DMS53 treated with DMSO at 0.1 percent for 48 hours (cell line): Measurements from ENCODE around the gene IQCE.

Experiments used
- DNase-seq: peaks from one replicate; lab custom pipeline; 2025; ENCODE audit not compliant: unreplicated experiment; lab: John Stamatoyannopoulos, UW

The IQCE gene

DNA sequence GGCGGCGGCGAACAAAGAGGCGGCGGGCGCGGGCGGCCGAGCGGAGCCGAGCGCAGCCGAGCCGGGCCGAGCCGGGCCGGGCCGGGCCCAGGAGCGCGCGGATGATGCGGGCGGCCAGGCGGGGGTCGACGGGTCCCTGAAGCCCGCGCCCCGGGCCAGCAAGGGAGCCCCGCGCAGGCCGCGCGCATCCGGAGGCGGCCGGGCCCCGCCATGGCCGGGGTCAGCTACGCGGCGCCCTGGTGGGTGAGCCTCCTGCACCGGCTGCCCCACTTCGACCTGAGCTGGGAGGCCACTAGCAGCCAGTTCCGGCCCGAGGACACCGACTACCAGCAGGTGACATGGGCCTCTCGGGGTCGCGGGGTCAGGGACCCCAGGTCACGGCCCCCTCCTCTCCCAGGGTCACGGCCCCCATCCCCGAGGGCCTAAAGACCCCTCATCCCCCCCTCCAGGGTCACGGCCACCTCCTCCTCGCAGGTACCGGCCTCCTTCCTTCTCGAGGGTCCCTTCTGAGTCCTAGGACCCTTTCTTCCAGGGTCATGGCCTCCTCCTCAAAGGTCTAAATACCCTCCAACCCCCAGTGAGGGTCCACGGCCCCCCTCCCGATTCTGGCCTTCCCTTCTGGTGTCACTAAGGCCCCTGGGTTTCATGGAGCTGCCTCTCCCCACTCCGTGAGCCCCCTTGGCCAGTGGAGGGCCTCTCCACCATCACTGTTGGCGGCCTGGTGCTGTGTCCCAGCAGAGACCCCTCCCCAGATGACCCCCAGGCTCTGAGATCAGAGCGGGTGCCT, 73.4 kb downstream of the IQCE start, which contains the start of gene TTYH3:
TTYH3 (plus strand) TSS at position 41 of the 787 bp plus-strand sequence; CDS start at position 211, 170 bp downstream.
- no peak for DNase-seq

DNA sequence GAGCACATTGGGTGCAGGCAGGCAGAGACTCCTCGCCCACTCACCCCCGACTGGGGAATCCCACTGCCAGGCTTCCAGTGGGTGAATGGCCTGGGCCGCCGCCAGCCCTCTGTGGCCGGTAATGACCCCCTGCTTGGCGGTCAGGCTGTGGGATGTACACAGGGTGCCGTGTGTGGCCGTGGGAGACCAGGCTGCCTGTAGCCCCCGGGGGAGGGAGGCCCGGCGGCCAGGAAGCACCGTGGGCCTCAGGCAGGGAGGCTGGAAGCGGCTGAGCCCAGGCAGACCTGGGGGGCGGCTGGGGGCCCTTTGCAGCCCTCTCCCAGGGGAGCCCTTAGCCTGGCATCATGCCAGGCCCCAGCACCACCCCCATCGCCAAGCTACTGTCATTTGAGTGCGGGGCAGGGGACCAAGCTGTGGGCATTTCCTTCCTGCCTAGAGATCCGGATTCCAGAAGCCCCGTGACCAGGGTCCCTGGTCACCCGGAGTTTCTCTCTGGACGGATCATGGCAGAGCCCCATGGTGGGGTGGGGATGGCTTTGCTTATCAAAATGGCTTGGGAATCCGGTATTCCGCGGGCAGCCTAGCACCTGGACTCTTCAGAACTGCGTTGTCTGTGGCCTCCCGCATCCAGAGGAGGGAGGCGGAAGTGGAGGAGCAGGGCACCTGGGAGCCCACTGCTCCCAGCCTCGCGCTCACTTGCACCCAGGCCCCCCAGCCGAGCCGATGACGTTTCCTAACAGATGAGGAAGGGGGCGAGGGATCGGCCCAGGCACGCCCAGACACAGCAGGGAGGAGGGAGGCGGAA, 74.2 kb downstream of the IQCE start:
- no peak for DNase-seq

DNA sequence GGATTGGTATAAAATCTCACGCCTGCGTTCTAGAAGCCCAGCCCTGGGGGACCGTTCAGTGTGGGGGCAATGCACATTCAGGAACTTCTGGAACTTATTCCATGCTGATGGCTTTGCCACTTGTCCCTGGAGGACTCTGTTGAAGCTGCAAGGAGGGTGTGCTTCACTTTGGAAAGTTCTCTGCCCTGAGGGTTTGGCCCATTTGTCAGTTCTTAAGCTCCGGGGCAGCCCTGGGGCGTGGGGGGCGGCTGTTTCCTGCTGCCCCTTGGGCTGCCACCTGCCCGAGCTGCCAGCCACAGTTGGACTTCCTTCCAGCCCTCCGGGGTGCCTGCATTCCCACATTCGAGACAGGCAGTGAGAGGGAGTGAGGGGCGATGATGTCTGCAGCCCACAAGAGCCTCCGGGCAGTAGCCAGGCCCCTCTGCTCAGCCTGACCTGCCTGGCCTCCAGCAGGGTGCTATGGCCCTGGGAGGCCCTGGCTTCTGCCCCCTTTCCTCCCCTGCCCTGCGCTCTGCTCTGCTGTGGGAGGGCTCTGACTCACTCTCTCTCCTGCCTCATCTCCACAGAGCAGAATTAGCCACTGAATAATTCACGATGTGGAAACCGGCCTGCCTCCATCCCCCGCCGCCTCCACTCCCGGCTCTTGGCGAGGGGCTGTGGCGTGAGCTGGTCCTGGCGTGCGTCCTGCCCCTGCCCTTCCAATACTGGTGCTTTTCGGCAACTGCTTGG, 74.9 kb downstream of the IQCE start:
- no peak for DNase-seq

DNA sequence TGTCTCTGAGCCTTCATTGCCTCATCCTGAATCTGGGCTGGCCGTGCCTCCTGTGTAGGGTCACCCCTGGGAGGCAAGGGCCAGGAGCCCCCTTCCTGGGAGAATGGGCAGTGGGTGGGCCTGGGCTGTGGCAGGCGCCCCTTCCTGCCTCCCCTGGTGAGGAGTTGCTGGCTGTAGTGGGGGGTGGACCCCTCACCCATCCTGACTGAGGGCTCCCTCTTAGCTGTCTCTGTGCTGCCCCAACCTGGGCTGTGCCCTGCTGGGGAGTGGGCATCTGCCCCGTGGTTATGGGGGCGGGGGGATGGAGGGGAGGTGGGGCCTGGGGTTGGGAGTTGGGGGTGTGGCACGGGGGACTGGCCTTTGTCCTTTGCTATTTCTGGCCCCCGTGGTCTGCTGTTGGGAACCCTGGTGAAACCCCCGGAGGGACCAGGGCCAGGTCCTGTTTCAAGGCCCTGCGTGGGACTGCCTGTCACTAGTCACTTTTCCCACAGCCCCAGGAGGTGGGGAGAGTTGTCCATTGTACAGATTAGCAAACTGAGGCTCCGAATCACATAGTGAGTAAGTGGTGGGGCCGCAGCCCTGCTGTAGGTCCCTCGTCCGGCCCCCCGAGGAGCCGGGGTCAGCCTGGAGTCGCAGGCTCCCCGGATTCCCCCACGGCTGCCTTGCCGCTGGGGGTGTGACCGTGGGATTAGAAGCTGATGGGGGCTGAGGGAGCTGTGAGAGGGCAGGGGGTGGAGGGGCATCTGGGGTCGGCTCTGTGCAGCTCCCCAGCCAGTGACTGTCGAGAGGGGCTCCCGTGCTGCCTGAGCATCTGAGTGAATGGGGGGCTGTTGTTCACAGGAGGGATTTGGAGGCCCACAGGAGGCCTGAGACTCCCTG, 75.7 kb downstream of the IQCE start:
- no peak for DNase-seq

DNA sequence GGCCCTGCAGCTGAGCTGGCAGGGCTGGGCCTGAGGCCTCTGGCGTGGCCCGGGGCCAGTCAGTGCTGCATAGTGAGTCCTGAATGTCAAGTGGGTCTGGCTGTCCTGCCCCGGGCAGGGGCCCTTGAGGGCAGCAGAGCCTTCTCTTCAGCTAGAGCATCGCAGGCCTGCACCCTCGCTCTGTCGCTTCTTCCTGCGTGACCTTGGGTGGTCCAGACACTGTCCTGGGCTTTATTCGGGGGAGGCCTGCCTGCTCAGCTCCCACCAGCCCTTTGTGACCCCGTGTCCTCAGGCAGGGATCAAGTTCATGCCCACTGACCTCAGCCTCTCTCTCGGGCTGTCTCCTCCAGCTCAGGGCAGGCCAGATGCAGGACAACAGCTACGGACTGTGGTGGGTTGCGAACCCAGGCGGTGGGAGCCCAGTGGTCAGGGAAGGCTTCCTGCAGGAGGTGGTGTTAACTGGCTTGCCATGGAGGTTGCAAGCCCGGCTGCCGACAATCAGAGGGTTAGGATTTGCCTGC, 76.4 kb downstream of the IQCE start:
- no peak for DNase-seq

DNA sequence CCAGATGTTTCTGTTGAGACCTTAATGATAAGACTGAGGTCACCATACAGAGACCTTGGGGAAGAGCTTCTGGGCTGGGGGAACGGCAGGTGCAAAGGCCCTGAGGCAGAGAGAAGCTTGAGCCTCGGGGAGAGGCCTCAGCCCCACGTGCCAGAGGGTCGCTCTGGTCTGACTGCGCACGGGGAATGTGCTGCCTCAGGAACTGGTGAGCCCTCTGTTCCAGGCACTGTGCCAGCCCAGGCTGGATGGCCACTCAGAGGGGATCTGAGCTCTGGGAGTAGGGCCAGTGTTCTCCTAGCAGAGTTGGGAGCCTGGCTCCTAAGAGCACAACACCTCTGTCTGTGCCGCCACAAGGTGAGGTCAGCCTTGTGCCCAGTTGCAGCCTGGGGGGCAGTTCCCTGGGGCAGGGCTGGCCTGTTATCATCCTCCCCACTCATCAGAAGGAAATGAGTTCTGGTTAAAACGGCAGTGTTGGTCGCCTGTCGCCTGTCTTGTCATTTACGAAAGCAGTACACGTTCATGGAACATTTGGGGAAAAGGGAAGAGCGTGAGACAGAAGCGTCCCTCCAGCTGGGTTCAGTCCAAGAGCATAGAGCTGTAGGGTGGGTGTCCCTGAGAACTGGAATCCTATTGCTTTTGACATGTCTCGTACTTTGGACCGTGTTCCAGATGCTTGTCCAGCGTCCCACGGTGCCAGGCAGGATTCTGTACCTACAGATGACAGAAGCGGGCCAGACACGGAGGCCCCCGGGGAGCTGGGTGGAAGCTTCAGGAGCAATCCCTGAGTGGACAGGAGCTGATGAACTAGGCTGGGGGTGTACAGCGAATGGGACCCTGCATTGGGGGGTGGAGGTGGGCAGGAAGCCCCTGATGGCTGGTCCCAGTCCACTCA, 77.3 kb downstream of the IQCE start:
- no peak for DNase-seq

DNA sequence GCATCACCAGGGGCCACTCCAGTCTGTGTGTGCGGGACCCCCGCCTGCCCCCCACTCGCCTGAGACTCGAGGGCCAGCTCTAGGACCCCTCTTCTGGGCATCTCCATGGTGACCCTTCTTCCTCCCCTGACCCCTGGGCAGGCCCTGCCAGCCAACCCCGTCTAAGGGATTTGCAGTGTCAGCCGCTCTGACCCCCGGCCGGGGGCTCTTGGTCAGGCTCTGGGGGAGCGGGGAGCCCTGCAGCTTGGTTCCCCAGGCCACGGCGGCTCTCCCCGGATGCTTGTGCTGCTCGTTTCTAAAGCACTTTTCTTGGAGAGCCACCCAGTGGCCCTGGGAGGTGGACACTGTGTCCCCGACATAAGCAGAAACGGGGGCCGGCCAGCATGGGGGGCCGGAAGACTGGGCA, 78.3 kb downstream of the IQCE start:
- no peak for DNase-seq

DNA sequence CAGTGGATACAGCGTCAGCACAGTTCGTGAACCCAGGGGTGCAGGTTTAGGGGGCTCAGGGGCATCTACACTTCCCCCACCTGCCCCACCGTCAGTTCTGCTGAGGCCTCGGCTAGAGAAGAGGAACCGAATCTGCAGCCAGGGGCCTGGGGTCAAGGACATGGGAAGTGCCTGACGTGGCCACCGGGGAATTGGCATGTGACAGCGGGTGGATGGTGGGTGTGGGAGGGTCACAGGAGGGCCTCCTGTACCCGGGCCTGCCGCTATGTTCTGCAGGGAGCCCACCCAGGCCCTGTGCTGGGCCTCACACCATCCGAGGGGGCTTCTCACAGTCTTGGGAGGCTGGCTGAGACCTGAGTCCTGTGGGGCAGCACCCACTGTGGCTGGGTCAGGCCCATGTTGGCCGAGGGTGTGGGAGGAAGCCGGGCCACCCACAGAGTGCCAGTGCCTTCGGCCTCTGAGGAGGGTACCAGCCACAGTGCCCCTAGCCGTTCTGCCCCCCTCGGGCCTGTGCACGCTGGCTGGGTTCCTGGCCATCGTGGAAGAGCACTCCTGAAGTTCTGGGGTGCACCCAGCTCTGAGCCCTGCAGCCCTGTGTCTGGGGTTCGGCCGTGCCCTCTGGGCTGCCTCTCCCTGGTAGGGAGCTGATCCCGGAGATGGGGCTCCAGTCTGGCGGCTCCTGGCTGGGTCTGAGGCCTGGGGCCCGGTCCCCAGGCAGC, 78.9 kb downstream of the IQCE start:
- DNase-seq, result no peak

DNA sequence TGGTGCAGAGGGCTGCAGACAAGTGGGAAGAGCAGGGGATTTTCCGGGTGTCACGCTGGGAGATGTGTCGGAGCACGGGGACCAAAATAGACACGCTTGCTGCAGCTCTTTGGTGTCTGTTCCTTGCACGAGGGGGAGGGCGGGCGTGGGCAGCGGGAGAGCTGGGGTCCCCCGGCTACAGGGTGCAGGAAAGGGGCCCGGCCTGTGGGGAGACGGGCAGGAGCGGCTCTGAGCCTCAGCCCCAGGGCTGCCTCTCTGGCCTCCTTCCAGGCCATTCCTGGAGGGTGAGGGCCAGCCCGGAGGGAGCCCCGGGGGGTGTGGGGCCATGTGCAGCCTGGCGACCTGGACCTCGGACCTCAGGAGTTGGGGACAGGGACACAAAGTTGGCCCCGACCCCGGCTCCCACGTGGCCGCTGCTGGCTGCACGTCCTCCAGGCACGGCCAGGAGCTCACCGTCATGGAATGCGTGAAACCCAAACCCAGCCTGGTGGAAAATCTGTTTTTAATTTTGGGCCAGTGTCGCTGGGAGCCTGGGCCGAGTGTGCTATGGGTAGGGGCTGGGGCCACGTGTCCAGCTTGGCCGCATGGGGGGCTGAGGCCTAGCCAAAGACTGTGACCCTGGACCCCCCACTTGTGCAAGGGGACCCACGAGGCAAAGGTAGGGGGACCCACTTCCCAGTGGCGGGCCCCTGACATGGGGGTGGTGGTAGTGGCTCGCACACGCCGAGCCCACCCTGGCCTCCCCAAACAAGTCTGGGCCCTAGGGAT, 79.6 kb downstream of the IQCE start:
- DNase-seq, result no peak

DNA sequence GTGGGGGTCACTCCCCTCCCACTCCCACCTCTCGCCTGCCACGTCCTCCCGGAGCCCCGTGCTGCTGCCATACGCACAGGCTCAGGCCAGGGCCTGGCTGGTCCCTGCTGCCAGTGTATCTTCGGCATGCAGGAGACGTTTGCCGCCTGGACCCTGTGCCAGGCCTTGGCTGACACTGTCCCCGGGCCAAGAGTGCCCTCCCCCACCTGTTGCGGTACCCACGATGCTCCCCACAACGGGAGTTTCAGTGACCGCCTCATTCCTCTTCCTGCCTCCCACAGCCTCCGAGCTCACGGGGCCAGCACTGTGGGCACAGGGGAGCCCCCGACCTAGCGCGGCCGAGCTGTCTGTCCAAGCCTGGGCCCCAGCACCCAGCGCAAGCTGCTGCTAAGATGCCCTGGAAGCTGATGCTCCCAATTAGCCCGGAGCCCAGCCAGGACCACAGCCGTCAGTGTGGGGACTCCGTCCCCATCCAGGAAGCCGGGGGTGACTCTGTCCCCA, 80.5 kb downstream of the IQCE start:
- DNase-seq, result no peak

DNA sequence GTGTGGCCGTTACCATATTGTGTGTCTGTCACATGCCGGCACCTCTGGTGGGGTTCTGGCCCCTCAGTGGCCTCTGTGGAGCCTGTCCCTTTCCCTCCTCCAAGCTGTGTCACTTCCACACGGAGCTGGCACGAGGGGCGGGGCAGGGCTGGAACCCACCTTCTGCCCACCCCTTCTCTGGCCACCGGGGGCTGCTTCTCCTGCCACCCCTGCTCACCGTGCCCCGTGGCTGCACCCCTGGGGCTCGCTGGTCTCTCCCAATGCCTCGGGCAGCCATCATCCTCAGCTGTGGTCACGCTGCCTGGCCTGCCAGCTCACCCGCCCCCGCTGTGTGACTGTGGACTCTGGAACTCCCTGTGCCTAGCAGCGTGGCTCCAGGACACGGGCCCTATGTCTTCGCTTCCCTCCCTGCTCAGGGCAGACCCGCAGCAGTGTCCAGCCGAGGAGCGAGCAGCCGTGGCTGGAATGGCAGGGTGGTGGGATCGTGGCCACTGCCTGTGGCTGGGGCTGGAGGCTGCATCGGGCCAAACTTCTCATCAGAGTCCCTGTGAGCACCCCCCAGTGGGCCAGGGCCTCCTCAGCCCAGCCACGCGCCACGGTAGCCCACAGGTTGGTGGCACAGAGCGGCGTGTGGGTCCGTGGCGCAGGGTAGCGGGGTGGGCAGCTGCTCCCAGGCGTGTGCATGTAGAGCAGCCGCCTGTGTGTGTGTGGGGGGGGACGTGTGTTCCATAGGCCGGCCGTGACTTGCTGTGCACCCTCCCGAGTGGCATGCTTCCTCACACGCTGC, 81.1 kb downstream of the IQCE start:
- no peak for DNase-seq

DNA sequence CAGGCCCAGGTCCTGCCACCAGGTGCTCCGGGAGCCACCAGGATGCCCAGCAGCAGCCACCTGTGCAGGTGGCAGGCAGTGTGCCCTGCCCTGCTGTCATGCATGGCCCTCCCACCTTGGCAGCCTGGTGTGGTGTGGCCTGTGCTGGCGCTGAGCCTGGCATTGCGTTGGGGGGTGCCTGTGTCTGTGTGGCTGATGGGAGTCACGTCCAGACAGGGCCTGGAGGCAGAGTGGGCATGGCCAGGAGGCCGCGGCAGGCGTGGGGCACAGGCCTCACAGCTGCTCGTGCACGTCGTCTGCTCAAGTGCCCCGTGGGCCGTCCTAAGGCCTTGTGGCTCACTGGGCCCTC, 81.7 kb downstream of the IQCE start:
- DNase-seq, result no peak

DNA sequence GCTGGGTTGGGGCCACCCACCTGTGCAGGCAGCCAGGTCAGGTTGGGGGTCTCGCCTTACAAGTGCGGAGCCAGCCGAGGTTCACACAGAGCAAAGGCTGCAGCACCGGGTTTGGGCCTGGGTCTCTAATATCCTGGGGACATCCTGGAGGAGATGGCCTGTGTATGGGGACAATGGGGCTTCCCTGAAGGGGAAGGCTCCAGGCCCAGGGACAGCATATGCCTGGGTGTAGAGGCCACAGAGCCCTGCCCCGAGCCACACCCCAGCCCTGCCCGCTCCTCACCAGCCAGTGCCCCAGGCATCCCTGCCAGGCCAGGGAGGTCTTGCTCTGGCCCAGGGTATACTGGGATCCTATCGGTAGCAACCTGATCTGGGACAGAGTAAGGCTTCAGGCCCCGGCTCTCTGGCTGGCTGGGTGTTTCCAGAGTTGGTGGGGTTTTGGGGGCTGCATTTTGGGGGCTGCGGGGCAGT, 82.1 kb downstream of the IQCE start:
- DNase-seq, result no peak

DNA sequence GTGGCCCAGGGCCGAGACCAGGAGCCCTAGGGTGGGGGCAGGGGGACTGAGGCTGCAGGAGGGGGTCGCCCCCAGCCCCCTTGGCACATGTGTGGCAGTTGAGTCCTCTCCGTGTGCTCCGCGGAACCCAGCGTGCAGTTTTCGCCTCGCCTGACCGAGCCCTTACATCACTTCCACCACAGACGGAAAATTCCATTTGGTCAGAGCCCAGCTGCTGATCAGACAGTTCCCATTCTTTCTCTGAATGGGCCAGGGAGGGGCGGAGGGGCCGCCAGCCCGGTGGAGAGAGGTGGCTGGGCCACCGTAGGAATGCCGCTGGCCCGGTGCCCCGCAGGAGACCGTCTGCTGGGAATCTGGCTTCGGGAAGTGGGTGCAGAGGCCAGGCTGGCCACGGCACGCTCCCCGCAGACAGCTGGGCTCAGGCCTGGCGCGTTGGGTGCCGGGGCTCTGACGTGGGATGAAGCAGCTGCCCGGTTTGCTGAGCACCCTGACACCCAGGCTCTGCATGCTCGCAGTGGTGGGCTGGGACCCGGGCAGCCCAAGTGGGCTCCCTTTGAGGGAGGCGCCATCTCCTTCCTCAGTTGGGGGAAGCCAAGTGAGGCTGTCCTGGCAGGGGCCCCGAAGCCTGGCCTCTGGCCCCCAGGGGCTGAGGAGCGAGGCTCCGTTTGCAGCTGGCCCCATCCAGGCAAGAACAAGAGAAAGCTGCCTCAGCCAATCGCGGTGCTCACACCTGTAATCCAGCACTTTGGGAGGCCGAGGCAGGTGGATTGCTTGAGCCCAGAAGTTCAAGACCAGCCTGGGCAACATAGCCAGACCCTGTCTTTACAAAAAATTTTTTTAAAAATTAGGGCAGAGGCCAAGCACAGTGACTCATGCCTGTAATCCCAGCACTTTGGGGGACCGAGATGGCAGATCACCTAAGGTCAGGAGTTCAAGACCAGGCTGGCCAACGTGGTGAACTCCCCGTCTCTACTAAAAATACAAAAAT, 82.9 kb downstream of the IQCE start:
- DNase-seq, result no peak

DNA sequence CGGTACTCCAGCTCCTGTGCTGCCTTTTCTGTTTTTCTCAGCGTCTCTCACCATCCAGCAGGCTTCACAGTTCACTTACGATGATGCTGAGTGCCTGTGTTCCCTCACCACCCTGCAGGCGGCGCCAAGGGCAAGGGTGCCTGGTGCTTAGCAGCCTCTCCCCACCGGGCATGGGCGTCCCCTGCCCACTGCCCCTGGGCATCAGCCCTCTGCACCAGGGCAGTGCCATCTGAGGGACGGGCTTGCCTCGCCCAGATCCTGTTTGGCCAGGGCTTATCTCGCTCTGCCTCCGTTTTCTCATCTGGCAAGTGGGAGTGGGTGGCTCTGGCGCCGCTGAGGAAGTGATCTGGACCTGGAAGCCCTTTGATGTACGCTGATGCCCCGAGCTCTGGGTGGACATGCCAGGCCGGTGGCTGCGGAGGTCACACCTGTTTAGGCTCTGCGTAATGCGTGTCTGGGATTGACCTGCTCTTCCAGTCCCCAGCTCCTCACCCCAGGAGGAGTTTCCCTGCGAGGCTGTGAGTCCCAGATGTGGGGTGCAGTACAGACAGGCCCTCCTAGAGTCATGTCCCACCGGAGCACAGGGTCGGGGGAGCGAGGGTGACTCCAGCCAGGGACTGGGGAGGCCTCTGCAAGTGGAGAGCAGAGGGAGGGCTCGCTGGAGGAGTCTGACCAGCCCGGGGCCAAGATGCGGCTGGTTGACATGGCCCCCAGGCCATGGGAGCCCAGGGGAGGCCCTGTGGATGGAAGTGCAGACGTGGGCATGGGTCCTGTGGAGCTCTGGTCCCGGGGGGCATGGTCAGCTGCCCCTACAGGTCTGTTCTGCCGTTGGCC, 84.8 kb downstream of the IQCE start:
- DNase-seq, result peak; percentile 9
